ENCODE results near the gene C1S. TPM values are rescaled to one million over a fixed set of nuclear protein-coding genes. Genes with fewer than 3 reads are reported as not detected.

C1S gene
- total RNA-seq, 3 donors from 2014 or later (not counting 1 experiment from before 2014, with no cell fraction given), result 1.6 to 1.9 (median 1.9) TPM

GRCh38 chr12:7023114-7023513, 37.4 kb upstream of the C1S start:
- no peaks in the 10 kb centered on the region for H3K27me3 Mint-ChIP-seq (ENCODE audit: low read depth in 2 of 2)
- Histone ChIP-seq H3K27ac (ENCODE audit: low read length) (no peak overlapping the region), H3K9me3 (ENCODE audit: control insufficient read depth, insufficient read depth, low read length) (no peaks in the 10 kb centered on the region), H3K4me1 (ENCODE audit: control insufficient read depth, insufficient read depth, low read length) (peaks cover 5% of the 10 kb centered on the region), H3K36me3 (ENCODE audit: control insufficient read depth, insufficient read depth, low read length) (no peaks in the 10 kb centered on the region), H3K4me3 (ENCODE audit: low read length) (no peak overlapping the region), H3K27me3 (ENCODE audit: control insufficient read depth, insufficient read depth, low read length) (no peaks in the 10 kb centered on the region)
- H3K4me3 Mint-ChIP-seq, result no peak overlapping the region
- no peaks in the 10 kb centered on the region for H3K9me3 Mint-ChIP-seq
- intact Hi-C loops (cut with micrococcal nuclease), result no loop called here
- ATAC-seq (no peak), DNase-seq (no peak)
- H3K27ac Mint-ChIP-seq, result no peak overlapping the region
- H3K4me1 Mint-ChIP-seq, result no peaks in the 10 kb centered on the region
- no peaks in the 10 kb centered on the region for H3K36me3 Mint-ChIP-seq
- TF ChIP-seq CTCF (IDR thresholded peaks at IDR 0.05), result no peak
- 84% methylated on average over 2 of the region's 3 CpGs for WGBS (ENCODE audit: insufficient coverage)

GRCh38 chr12:7026854-7027253, 33.7 kb upstream of the C1S start:
- Histone ChIP-seq H3K27ac (ENCODE audit: low read length) (no peak overlapping the region), H3K27me3 (ENCODE audit: control insufficient read depth, insufficient read depth, low read length) (no peaks in the 10 kb centered on the region), H3K4me3 (ENCODE audit: low read length) (no peak overlapping the region), H3K36me3 (ENCODE audit: control insufficient read depth, insufficient read depth, low read length) (no peaks in the 10 kb centered on the region), H3K9me3 (ENCODE audit: control insufficient read depth, insufficient read depth, low read length) (no peaks in the 10 kb centered on the region), H3K4me1 (ENCODE audit: control insufficient read depth, insufficient read depth, low read length) (no peaks in the 10 kb centered on the region)
- H3K27me3 Mint-ChIP-seq (ENCODE audit: low read depth in 2 of 2), result no peaks in the 10 kb centered on the region
- ATAC-seq (no peak), DNase-seq (no peak)
- H3K27ac Mint-ChIP-seq, result no peak overlapping the region
- H3K36me3 Mint-ChIP-seq, result no peaks in the 10 kb centered on the region
- intact Hi-C loops (cut with micrococcal nuclease), result no loop called here
- H3K4me1 Mint-ChIP-seq, result no peaks in the 10 kb centered on the region
- no peak overlapping the region for H3K4me3 Mint-ChIP-seq
- no peak for TF ChIP-seq CTCF (IDR thresholded peaks at IDR 0.05)
- H3K9me3 Mint-ChIP-seq, result no peaks in the 10 kb centered on the region
- 78% methylated on average over 1 of the region's 1 CpG for WGBS (ENCODE audit: insufficient coverage)

- Histone ChIP-seq H3K4me1 (ENCODE audit: control insufficient read depth, insufficient read depth, low read length) (no peaks in the 10 kb centered on the region), H3K4me3 (ENCODE audit: low read length) (no peak overlapping the region), H3K27ac (ENCODE audit: low read length) (no peak overlapping the region), H3K27me3 (ENCODE audit: control insufficient read depth, insufficient read depth, low read length) (no peaks in the 10 kb centered on the region), H3K9me3 (ENCODE audit: control insufficient read depth, insufficient read depth, low read length) (no peaks in the 10 kb centered on the region), H3K36me3 (ENCODE audit: control insufficient read depth, insufficient read depth, low read length) (no peaks in the 10 kb centered on the region)
- no peak overlapping the region for H3K4me3 Mint-ChIP-seq
- TF ChIP-seq CTCF (IDR thresholded peaks at IDR 0.05), result no peak
- H3K4me1 Mint-ChIP-seq, result no peaks in the 10 kb centered on the region
- H3K9me3 Mint-ChIP-seq, result no peaks in the 10 kb centered on the region
- no peak for DNase-seq
- H3K27ac Mint-ChIP-seq, result no peak overlapping the region
- WGBS (ENCODE audit: insufficient coverage), result 84% methylated on average over 6 of the region's 6 CpGs
- H3K36me3 Mint-ChIP-seq, result no peaks in the 10 kb centered on the region
- intact Hi-C loops (cut with micrococcal nuclease), result no loop called here
- peaks cover 3 to 7% of the 10 kb centered on the region in 2 donors for H3K27me3 Mint-ChIP-seq (ENCODE audit: low read depth in 2 of 2)
- no peak for ATAC-seq
Observed at GRCh38 chr12:7031306-7031705, 29.2 kb upstream of the C1S start.

- no peaks in the 10 kb centered on the region for H3K9me3 ChIP-seq (ENCODE audit: control insufficient read depth, insufficient read depth, low read length)
- H3K4me1 ChIP-seq (ENCODE audit: control insufficient read depth, insufficient read depth, low read length), result no peaks in the 10 kb centered on the region
- WGBS (ENCODE audit: insufficient coverage), result 80% methylated on average over 2 of the region's 2 CpGs
- no peak overlapping the region for H3K27ac Mint-ChIP-seq
- no peak overlapping the region for H3K4me3 Mint-ChIP-seq
- H3K4me3 ChIP-seq (ENCODE audit: low read length), result no peak overlapping the region
- no peak overlapping the region for H3K27ac ChIP-seq (ENCODE audit: low read length)
- no peaks in the 10 kb centered on the region for H3K36me3 Mint-ChIP-seq
- H3K9me3 Mint-ChIP-seq, result no peaks in the 10 kb centered on the region
- peaks cover 3 to 7% of the 10 kb centered on the region in 2 donors for H3K27me3 Mint-ChIP-seq (ENCODE audit: low read depth in 2 of 2)
- no peaks in the 10 kb centered on the region for H3K27me3 ChIP-seq (ENCODE audit: control insufficient read depth, insufficient read depth, low read length)
- peaks cover 0 to 6% of the 10 kb centered on the region in 2 donors for H3K4me1 Mint-ChIP-seq
- intact Hi-C loops (cut with micrococcal nuclease), result no loop called here
- TF ChIP-seq CTCF (IDR thresholded peaks at IDR 0.05), result no peak
- H3K36me3 ChIP-seq (ENCODE audit: control insufficient read depth, insufficient read depth, low read length), result no peaks in the 10 kb centered on the region
- DNase-seq (no peak), ATAC-seq (no peak)
Observed at GRCh38 chr12:7032990-7033389, 27.5 kb upstream of the C1S start.
